H9 (cell line): ENCODE results near the gene GMEB1. TPM values are rescaled to one million over a fixed set of nuclear protein-coding genes. Genes with fewer than 3 reads are reported as not detected.
A peak's percentile ranks its signal among the peaks of the same experiment; 100 is the strongest.

Experiments
- DNase-seq: peaks from one replicate; pipeline ENCODE4 v3.0.0-alpha.2; 2017
- H2AFZ ChIP-seq: one replicate; pipeline ENCODE4 v1.6.1; 2013; ENCODE audit warnings: mild to moderate bottlenecking, low read length, control low read depth, moderate library complexity
- H2AK5ac ChIP-seq: 2 replicates; pipeline ENCODE4 v1.6.1; 2013; ENCODE audit warnings: low read length, control low read depth, mixed read lengths; ENCODE audit not compliant: insufficient read length
- H2BK120ac ChIP-seq: one replicate; pipeline ENCODE4 v1.6.1; 2013; ENCODE audit warnings: low read depth, mild to moderate bottlenecking, low read length, control low read depth, inconsistent platforms; ENCODE audit not compliant: poor library complexity, severe bottlenecking
- H2BK12ac ChIP-seq: 2 replicates; pipeline ENCODE4 v1.6.1; 2013; ENCODE audit warnings: low read length, control low read depth, mixed read lengths, low read depth; ENCODE audit not compliant: insufficient read length
- H2BK15ac ChIP-seq: 2 replicates; pipeline ENCODE4 v1.6.1; 2013; ENCODE audit warnings: low read depth, low read length, control low read depth
- H2BK20ac ChIP-seq: one replicate; pipeline ENCODE4 v1.6.1; 2013; ENCODE audit warnings: low read depth, mild to moderate bottlenecking, low read length, control low read depth, inconsistent platforms; ENCODE audit not compliant: poor library complexity, severe bottlenecking
- H2BK5ac ChIP-seq: 2 replicates; pipeline ENCODE4 v1.6.1; 2013; ENCODE audit warnings: low read length, control low read depth, mixed read lengths; ENCODE audit not compliant: insufficient read length
- H3K14ac ChIP-seq: 2 replicates; pipeline ENCODE4 v1.6.1; 2013; ENCODE audit warnings: low read length, control low read depth; ENCODE audit not compliant: insufficient read depth
- H3K18ac ChIP-seq: 2 replicates; pipeline ENCODE4 v1.6.1; 2013; ENCODE audit warnings: low read depth, mild to moderate bottlenecking, mixed read lengths, low read length, control low read depth; ENCODE audit not compliant: insufficient read length
- H3K23ac ChIP-seq: 2 replicates; pipeline ENCODE4 v1.6.1; 2013; ENCODE audit warnings: low read length, control low read depth, mixed read lengths, low read depth; ENCODE audit not compliant: insufficient read length
- H3K23me2 ChIP-seq: 2 replicates; pipeline ENCODE4 v1.6.1; 2013; ENCODE audit warnings: low read depth, mild to moderate bottlenecking, mixed read lengths, low read length, control low read depth; ENCODE audit not compliant: insufficient read length, poor library complexity, severe bottlenecking
- H3K27ac ChIP-seq: 2 replicates; pipeline ENCODE4 v1.5.1; 2013; ENCODE audit warnings: low read length, control low read depth, mixed read lengths, low read depth; ENCODE audit not compliant: insufficient read length
- H3K27me3 ChIP-seq: 2 replicates; pipeline ENCODE4 v1.6.1; 2013; ENCODE audit warnings: low read length, control low read depth, inconsistent platforms; ENCODE audit not compliant: insufficient read depth
- H3K4ac ChIP-seq: 2 replicates; pipeline ENCODE4 v1.6.1; 2013; ENCODE audit warnings: low read depth, mild to moderate bottlenecking, control low read depth, inconsistent platforms, low read length, moderate library complexity
- H3K4me1 ChIP-seq: 2 replicates; pipeline ENCODE4 v1.6.1; 2013; ENCODE audit warnings: low read length, control low read depth, inconsistent platforms; ENCODE audit not compliant: insufficient read depth
- H3K4me2 ChIP-seq: 2 replicates; pipeline ENCODE4 v1.6.1; 2013; ENCODE audit warnings: low read length, control low read depth, mixed read lengths; ENCODE audit not compliant: insufficient read length, insufficient read depth
- H3K56ac ChIP-seq: 2 replicates; pipeline ENCODE4 v1.6.1; 2013; ENCODE audit warnings: low read depth, mild to moderate bottlenecking, mixed read lengths, low read length, control low read depth; ENCODE audit not compliant: insufficient read length
- H3K79me1 ChIP-seq: 2 replicates; pipeline ENCODE4 v1.6.1; 2013; ENCODE audit warnings: low read depth, mild to moderate bottlenecking, moderate library complexity, low read length, control low read depth, inconsistent platforms; ENCODE audit not compliant: insufficient read depth, poor library complexity, severe bottlenecking
- H3K79me2 ChIP-seq: 2 replicates; pipeline ENCODE4 v1.6.1; 2013; ENCODE audit warnings: low read length, control low read depth, inconsistent platforms; ENCODE audit not compliant: insufficient read depth
- H3K9ac ChIP-seq: 2 replicates; pipeline ENCODE4 v1.6.1; 2013; ENCODE audit warnings: low read length, control low read depth, mixed read lengths; ENCODE audit not compliant: insufficient read length; ENCODE audit errors: extremely low read depth
- H3K9me3 ChIP-seq: one replicate; pipeline ENCODE4 v1.6.1; 2013; ENCODE audit warnings: low read depth, low read length, inconsistent platforms; ENCODE audit not compliant: control insufficient read depth
- H3T11ph ChIP-seq: one replicate; pipeline ENCODE4 v1.6.1; 2013; ENCODE audit warnings: mild to moderate bottlenecking, low read length, control low read depth, inconsistent platforms
- H4K20me1 ChIP-seq: one replicate; pipeline ENCODE4 v1.6.1; 2013; ENCODE audit not compliant: control insufficient read depth, insufficient read length, insufficient read depth
- H4K5ac ChIP-seq: 2 replicates; pipeline ENCODE4 v1.6.1; 2013; ENCODE audit warnings: low read depth, mild to moderate bottlenecking, mixed read lengths, low read length, control low read depth; ENCODE audit not compliant: insufficient read length
- H4K8ac ChIP-seq: replicated peaks from 2 replicates; pipeline ENCODE4 v1.6.1; 2013; ENCODE audit warnings: low read length, control low read depth, mixed read lengths, low read depth; ENCODE audit not compliant: insufficient read length
- H4K91ac ChIP-seq: 2 replicates; pipeline ENCODE4 v1.6.1; 2013; ENCODE audit warnings: low read depth, mild to moderate bottlenecking, moderate library complexity, mixed read lengths, low read length, control low read depth; ENCODE audit not compliant: insufficient read length
- H3K27ac Mint-ChIP-seq, 3 experiments: 2 replicates in 2 of 3; 3 replicates in 1 of 3; pipeline ENCODE4 v1.8.0; 2020 to 2021; ENCODE audit warnings: mixed read lengths in 3 of 3, mild to moderate bottlenecking in 1 of 3, moderate library complexity in 1 of 3
- H3K27me3 Mint-ChIP-seq: 2 replicates; pipeline ENCODE4 v1.8.0; 2021; ENCODE audit warnings: low read depth, mild to moderate bottlenecking, moderate library complexity, mixed read lengths
- H3K36me3 Mint-ChIP-seq, 3 experiments: 2 replicates in 2 of 3; 3 replicates in 1 of 3; pipeline ENCODE4 v1.8.0; 2020 to 2021; ENCODE audit warnings: low read depth in 3 of 3, mixed read lengths in 3 of 3; ENCODE audit not compliant: insufficient read depth in 1 of 3
- H3K4me1 Mint-ChIP-seq, 2 experiments: 2 replicates each; pipeline ENCODE4 v1.8.0; 2020; ENCODE audit warnings: mixed read lengths in 2 of 2
- H3K4me3 Mint-ChIP-seq, 2 experiments: 2 replicates in 1 of 2; 3 replicates in 1 of 2; pipeline ENCODE4 v1.8.0; 2020 to 2021; ENCODE audit warnings: mild to moderate bottlenecking in 2 of 2, mixed read lengths in 2 of 2, moderate library complexity in 1 of 2
- H3K9me3 Mint-ChIP-seq, 2 experiments: 2 replicates in 1 of 2; 3 replicates in 1 of 2; pipeline ENCODE4 v1.8.0; 2020; ENCODE audit warnings: mild to moderate bottlenecking in 2 of 2, mixed read lengths in 2 of 2, moderate library complexity in 1 of 2
- CTCF ChIP-seq: fragments of 200-600 bp; sonication (generic); conservative IDR thresholded peaks from 3 replicates; pipeline ENCODE4 v1.8.0; 2021; ENCODE audit warnings: antibody characterized with exemption, mild to moderate bottlenecking
- WGBS: extraction: QIAGEN DNeasy Blood & Tissue Kit; methylation state at CpG from one replicate; pipeline ENCODE4 v1.1.7; 2013; ENCODE audit warnings: missing lambda C conversion rate, low lambda C conversion rate, mixed read lengths; ENCODE audit not compliant: insufficient read length; ENCODE audit errors: extremely low coverage; 5-methylcytosine and 5-hydroxymethylcytosine counted together
- total RNA-seq: library from RNA; stranded (reverse); gene quantifications from 2 replicates; pipeline ENCODE4 v1.2.1, GENCODE V29; 2021

Gene GMEB1
- total RNA-seq, 1 experiment from 2014 or later = 17.0 TPM

DNA sequence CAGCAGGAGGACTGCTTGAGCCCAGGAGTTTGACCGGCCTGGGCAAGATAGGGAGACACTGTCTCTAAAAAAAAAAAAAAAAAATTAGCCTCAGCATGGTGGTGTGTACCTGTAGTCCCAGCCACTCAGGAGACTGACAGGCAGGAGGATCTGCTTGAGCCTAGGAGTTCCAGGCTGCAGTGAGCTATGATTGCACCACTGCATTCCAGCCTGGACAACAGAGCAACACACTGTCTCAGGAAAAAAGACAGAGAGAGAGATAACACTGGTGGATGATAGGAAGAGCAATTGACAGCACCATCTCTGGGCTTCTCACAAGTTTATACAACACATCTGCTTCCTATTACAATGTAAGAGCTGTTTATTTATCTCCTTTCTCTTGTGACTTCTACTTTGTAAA lies 22.5 kb upstream of the GMEB1 start:
- no peak overlapping the region for H3K4me2 ChIP-seq
- no peak overlapping the region for H2BK15ac ChIP-seq
- no peaks in the 10 kb centered on the region for H3K27me3 ChIP-seq
- whole genome bisulfite sequencing = no CpG with 5 or more reads among the region's 1 CpG
- H2BK120ac ChIP-seq = no peak overlapping the region
- Mint-ChIP-seq H3K27me3 (no peaks in the 10 kb centered on the region), H3K36me3 (0 out of 7 replicates have a peak, but pooled peaks cover 0 to 4% (median 0%) of the 10 kb centered on the region in 3 experiments), H3K4me1 (peaks cover 18 to 32% of the 10 kb centered on the region in 2 experiments), H3K27ac (peak overlapping the region in 1 of 3 experiments; percentile 64; a peak in 2 of 7 replicates), H3K4me3 (no peak overlapping the region), H3K9me3 (no peaks in the 10 kb centered on the region; a peak in 2 of 5 replicates)
- DNase-seq = no peak
- H3T11ph ChIP-seq = no peak overlapping the region
- H3K4ac ChIP-seq = no peak overlapping the region
- no peak for TF ChIP-seq CTCF
- H3K23ac ChIP-seq = no peak overlapping the region
- no peaks in the 10 kb centered on the region; the same call in 1 of the 2 replicates for H3K4me1 ChIP-seq
- H2BK20ac ChIP-seq = no peak overlapping the region
- no peak overlapping the region for H3K9ac ChIP-seq
- no peak overlapping the region for H2AK5ac ChIP-seq
- H3K79me2 ChIP-seq = no peaks in the 10 kb centered on the region; the same call in 1 of the 2 replicates
- peaks cover 23% of the 10 kb centered on the region for H3K23me2 ChIP-seq
- H2BK12ac ChIP-seq = no peak overlapping the region
- H3K18ac ChIP-seq = no peak overlapping the region
- no peak overlapping the region for H2BK5ac ChIP-seq
- H2AFZ ChIP-seq = no peak overlapping the region
- no peak overlapping the region for H4K5ac ChIP-seq
- no peak overlapping the region for H4K91ac ChIP-seq
- H3K27ac ChIP-seq = no peak overlapping the region
- no peak overlapping the region for H3K56ac ChIP-seq
- no peak overlapping the region for H3K14ac ChIP-seq
- H3K79me1 ChIP-seq = no peaks in the 10 kb centered on the region
- H4K8ac ChIP-seq = no peak overlapping the region
- no peaks in the 10 kb centered on the region for H4K20me1 ChIP-seq
- H3K9me3 ChIP-seq = no peaks in the 10 kb centered on the region
